Activated naive CD4-positive, alpha-beta T cell treated with anti-CD3 and anti-CD28 coated beads for 36 hours (primary cell): ENCODE measurements around the gene RSPH3. TPM values are rescaled to one million over a fixed set of nuclear protein-coding genes. Genes with fewer than 3 reads are reported as not detected.
"Not testable (repeated sequence)": the region's sequence is repeated elsewhere in the genome, so short reads cannot be mapped to it uniquely, and the experiment has no call there.

Experiments
- CTCF ChIA-PET: fragments of 350-600 bp; sonication (Branson Sonifier 250); formaldehyde crosslinking; loops from one replicate; lab custom pipeline; 2021; ENCODE audit warnings: antibody characterized with exemption; lab: Charles Lee
- DNase-seq: peaks from one replicate; pipeline ENCODE4 v3.0.0-alpha.2; 2020
- H3K27ac Mint-ChIP-seq: one replicate; pipeline ENCODE4 v1.8.0; 2021; ENCODE audit warnings: mild to moderate bottlenecking, mixed read lengths
- H3K27me3 Mint-ChIP-seq: one replicate; pipeline ENCODE4 v1.8.0; 2021; ENCODE audit warnings: low read depth, mixed read lengths
- H3K36me3 Mint-ChIP-seq: one replicate; pipeline ENCODE4 v1.8.0; 2021; ENCODE audit warnings: low read depth, mixed read lengths
- H3K4me1 Mint-ChIP-seq: one replicate; pipeline ENCODE4 v1.8.0; 2021; ENCODE audit warnings: low read depth, mixed read lengths
- H3K4me3 Mint-ChIP-seq: one replicate; pipeline ENCODE4 v1.8.0; 2021; ENCODE audit warnings: mild to moderate bottlenecking, moderate library complexity, mixed read lengths
- H3K9me3 Mint-ChIP-seq: one replicate; pipeline ENCODE4 v1.8.0; 2021; ENCODE audit warnings: mixed read lengths
- intact Hi-C: fragments of 100-400 bp; cut with micrococcal nuclease; formaldehyde crosslinking; loops from one replicate; pipeline ENCODE4 v1.15.1; 2023
- total RNA-seq, 2 experiments: library from RNA; stranded (reverse); gene quantifications; one replicate each; pipeline ENCODE4 v1.2.3, GENCODE V29; 2021

Gene RSPH3
- total RNA-seq, 2 experiments from 2014 or later, result 3.0 to 3.2 TPM

GRCh38 chr6:159039885-159040258 lies 39.9 kb upstream of the RSPH3 start:
- intact Hi-C loops, result loop anchor here (1.0 kb wide), 4 partner anchors 19 to 391 kb away; no protein-coding TSS in a partner anchor
- peak overlapping the region; percentile 96 for H3K4me3 Mint-ChIP-seq
- CTCF ChIA-PET, result interaction anchor here (0.7 to 8.8 kb wide), 13 partner anchors 12 to 98 kb away, joined by 3 to 113 read pairs (median 4); no protein-coding TSS in a partner anchor
- H3K9me3 Mint-ChIP-seq, result no peaks in the 10 kb centered on the region
- peaks cover 67% of the 10 kb centered on the region for H3K4me1 Mint-ChIP-seq
- peaks cover 97% of the 10 kb centered on the region for H3K36me3 Mint-ChIP-seq
- H3K27ac Mint-ChIP-seq, result peak overlapping the region; percentile 98
- no peaks in the 10 kb centered on the region for H3K27me3 Mint-ChIP-seq
- no peak for DNase-seq

- Mint-ChIP-seq H3K4me1 (peaks cover 67% of the 10 kb centered on the region), H3K27me3 (no peaks in the 10 kb centered on the region), H3K4me3 (peak overlapping the region; percentile 96), H3K9me3 (no peaks in the 10 kb centered on the region), H3K36me3 (peaks cover 92% of the 10 kb centered on the region), H3K27ac (peak overlapping the region; percentile 98)
- intact Hi-C loops, result loop anchor here (1.0 kb wide), 4 partner anchors 20 to 390 kb away; no protein-coding TSS in a partner anchor
- CTCF ChIA-PET, result interaction anchor here (0.8 to 8.8 kb wide), 13 partner anchors 13 to 98 kb away, joined by 3 to 113 read pairs (median 4); no protein-coding TSS in a partner anchor
- DNase-seq, result peak; percentile 50
Observed at GRCh38 chr6:159038914-159039884, 39.2 kb upstream of the RSPH3 start.

GRCh38 chr6:159038318-159038717 lies 38.3 kb upstream of the RSPH3 start:
- H3K27ac Mint-ChIP-seq, result peak overlapping the region; percentile 24
- H3K9me3 Mint-ChIP-seq, H3K27me3 Mint-ChIP-seq, DNase-seq, intact Hi-C loops: not testable (repeated sequence)
- H3K36me3 Mint-ChIP-seq, result peaks cover 83% of the 10 kb centered on the region
- H3K4me3 Mint-ChIP-seq, result peak overlapping the region; percentile 96
- CTCF ChIA-PET, result interaction anchor here (0.7 to 8.8 kb wide), 5 partner anchors 30 to 104 kb away, joined by 3 to 113 read pairs (median 20); no protein-coding TSS in a partner anchor
- H3K4me1 Mint-ChIP-seq, result peaks cover 67% of the 10 kb centered on the region

GRCh38 chr6:159037756-159038290 lies 37.8 kb upstream of the RSPH3 start:
- no peaks in the 10 kb centered on the region for H3K27me3 Mint-ChIP-seq
- no peak overlapping the region for H3K4me3 Mint-ChIP-seq
- intact Hi-C loops, result no loop called here
- peaks cover 78% of the 10 kb centered on the region for H3K36me3 Mint-ChIP-seq
- CTCF ChIA-PET, result interaction anchor here (0.7 to 8.8 kb wide), 2 partner anchors 71 to 105 kb away, joined by 3 to 92 read pairs; no protein-coding TSS in a partner anchor
- no peaks in the 10 kb centered on the region for H3K9me3 Mint-ChIP-seq
- DNase-seq, result no peak
- H3K27ac Mint-ChIP-seq, result peak overlapping the region; percentile 71
- H3K4me1 Mint-ChIP-seq, result peaks cover 67% of the 10 kb centered on the region

GRCh38 chr6:159036673-159037072 lies 36.7 kb upstream of the RSPH3 start:
- H3K27ac Mint-ChIP-seq, result peak overlapping the region; percentile 63
- H3K4me1 Mint-ChIP-seq, result peaks cover 58% of the 10 kb centered on the region
- no peaks in the 10 kb centered on the region for H3K9me3 Mint-ChIP-seq
- no peak overlapping the region for H3K4me3 Mint-ChIP-seq
- peaks cover 66% of the 10 kb centered on the region for H3K36me3 Mint-ChIP-seq
- CTCF ChIA-PET, result interaction anchor here (0.5 to 1.6 kb wide), 4 partner anchors 19 to 73 kb away, joined by 3 to 6 read pairs (median 5); no protein-coding TSS in a partner anchor
- intact Hi-C loops, result no loop called here
- peak; percentile 48 for DNase-seq
- H3K27me3 Mint-ChIP-seq, result no peaks in the 10 kb centered on the region

GRCh38 chr6:159035891-159036290 lies 35.9 kb upstream of the RSPH3 start:
- H3K4me1 Mint-ChIP-seq, result peaks cover 50% of the 10 kb centered on the region
- CTCF ChIA-PET, result interaction anchor here (1.4 to 1.7 kb wide), 3 partner anchors 27 to 74 kb away, joined by 4 to 6 read pairs (median 6); no protein-coding TSS in a partner anchor
- no peaks in the 10 kb centered on the region for H3K9me3 Mint-ChIP-seq
- no peak for DNase-seq
- H3K27me3 Mint-ChIP-seq, result no peaks in the 10 kb centered on the region
- peak overlapping the region; percentile 63 for H3K27ac Mint-ChIP-seq
- intact Hi-C loops, result no loop called here
- H3K4me3 Mint-ChIP-seq, result peak overlapping the region; percentile 16
- peaks cover 59% of the 10 kb centered on the region for H3K36me3 Mint-ChIP-seq

GRCh38 chr6:159033160-159034049 lies 33.4 kb upstream of the RSPH3 start:
- Mint-ChIP-seq H3K27ac (no peak overlapping the region), H3K27me3 (no peaks in the 10 kb centered on the region), H3K4me1 (peaks cover 28% of the 10 kb centered on the region), H3K4me3 (no peak overlapping the region), H3K9me3 (no peaks in the 10 kb centered on the region), H3K36me3 (peaks cover 35% of the 10 kb centered on the region)
- CTCF ChIA-PET, result interaction anchor here (0.6 to 3.0 kb wide), 8 partner anchors 22 to 101 kb away, joined by 3 to 11 read pairs (median 4); no protein-coding TSS in a partner anchor
- DNase-seq, result no peak
- intact Hi-C loops, result no loop called here

GRCh38 chr6:159031846-159032245 lies 31.8 kb upstream of the RSPH3 start:
- CTCF ChIA-PET, result interaction anchor here (1.1 to 3.0 kb wide), 6 partner anchors 14 to 103 kb away, joined by 3 to 11 read pairs (median 4); no protein-coding TSS in a partner anchor
- Mint-ChIP-seq H3K27ac (no peak overlapping the region), H3K4me3 (no peak overlapping the region), H3K36me3 (peaks cover 21% of the 10 kb centered on the region), H3K27me3 (no peaks in the 10 kb centered on the region), H3K4me1 (peaks cover 14% of the 10 kb centered on the region), H3K9me3 (peaks cover 3% of the 10 kb centered on the region)
- no peak for DNase-seq
- intact Hi-C loops, result no loop called here

GRCh38 chr6:159030168-159030567 lies 30.2 kb upstream of the RSPH3 start:
- intact Hi-C loops, result no loop called here
- Mint-ChIP-seq H3K9me3 (peaks cover 11% of the 10 kb centered on the region), H3K4me3 (no peak overlapping the region), H3K27ac (no peak overlapping the region), H3K27me3 (no peaks in the 10 kb centered on the region), H3K4me1 (peaks cover 2% of the 10 kb centered on the region), H3K36me3 (peaks cover 10% of the 10 kb centered on the region)
- CTCF ChIA-PET, result no interaction called here
- DNase-seq, result no peak

- peaks cover 20% of the 10 kb centered on the region for H3K36me3 Mint-ChIP-seq
- DNase-seq, H3K27me3 Mint-ChIP-seq, H3K4me3 Mint-ChIP-seq, intact Hi-C loops, H3K27ac Mint-ChIP-seq: not testable (repeated sequence)
- CTCF ChIA-PET, result interaction anchor here (0.9 to 1.1 kb wide), 2 partner anchors 14 to 16 kb away, joined by 3 to 4 read pairs; no protein-coding TSS in a partner anchor
- H3K9me3 Mint-ChIP-seq, result peaks cover 39% of the 10 kb centered on the region
- H3K4me1 Mint-ChIP-seq, result peaks cover 13% of the 10 kb centered on the region
Observed at GRCh38 chr6:159025224-159025623, 25.2 kb upstream of the RSPH3 start.

- intact Hi-C loops, result no loop called here
- Mint-ChIP-seq H3K4me3 (no peak overlapping the region), H3K27me3 (no peaks in the 10 kb centered on the region), H3K9me3 (peaks cover 39% of the 10 kb centered on the region), H3K36me3 (peaks cover 22% of the 10 kb centered on the region), H3K27ac (no peak overlapping the region), H3K4me1 (peaks cover 21% of the 10 kb centered on the region)
- CTCF ChIA-PET, result interaction anchor here (0.9 to 1.6 kb wide), 3 partner anchors 15 to 21 kb away, joined by 3 to 4 read pairs (median 3); partner anchors contain the start of gene TAGAP
- DNase-seq, result peak; percentile 54
Observed at GRCh38 chr6:159023893-159024292, 23.9 kb upstream of the RSPH3 start.
